Fibroblast of the aortic adventitia (primary cell): ENCODE data around the gene ATRNL1. TPM values are rescaled to one million over a fixed set of nuclear protein-coding genes. Genes with fewer than 3 reads are reported as not detected.

ENCODE experiments used
- DNase-seq: peaks from one replicate; pipeline ENCODE4 v3.0.0-alpha.2; 2010; ENCODE audit warnings: low read depth
- H3K4me3 ChIP-seq: 2 replicates; pipeline ENCODE4 v1.5.1; 2011; ENCODE audit warnings: low read depth, mild to moderate bottlenecking, control low read depth, low read length, moderate library complexity
- total RNA-seq: library from RNA; depleted of rRNA; stranded (reverse); fragments of >200 nt; gene quantifications from 2 replicates; pipeline ENCODE4 v1.2.3, GENCODE V29; 2012; ENCODE audit warnings: low replicate concordance
- TF ChIP-seq, protein P1 (sequence below): IDR thresholded peaks from 2 replicates; pipeline ENCODE4 v1.5.1; 2011; ENCODE audit warnings: mild to moderate bottlenecking, low read length, control low read depth, inconsistent platforms; ENCODE audit not compliant: insufficient read depth

ATRNL1 gene
- total RNA-seq, 1 donor = 1.9 TPM

DNA sequence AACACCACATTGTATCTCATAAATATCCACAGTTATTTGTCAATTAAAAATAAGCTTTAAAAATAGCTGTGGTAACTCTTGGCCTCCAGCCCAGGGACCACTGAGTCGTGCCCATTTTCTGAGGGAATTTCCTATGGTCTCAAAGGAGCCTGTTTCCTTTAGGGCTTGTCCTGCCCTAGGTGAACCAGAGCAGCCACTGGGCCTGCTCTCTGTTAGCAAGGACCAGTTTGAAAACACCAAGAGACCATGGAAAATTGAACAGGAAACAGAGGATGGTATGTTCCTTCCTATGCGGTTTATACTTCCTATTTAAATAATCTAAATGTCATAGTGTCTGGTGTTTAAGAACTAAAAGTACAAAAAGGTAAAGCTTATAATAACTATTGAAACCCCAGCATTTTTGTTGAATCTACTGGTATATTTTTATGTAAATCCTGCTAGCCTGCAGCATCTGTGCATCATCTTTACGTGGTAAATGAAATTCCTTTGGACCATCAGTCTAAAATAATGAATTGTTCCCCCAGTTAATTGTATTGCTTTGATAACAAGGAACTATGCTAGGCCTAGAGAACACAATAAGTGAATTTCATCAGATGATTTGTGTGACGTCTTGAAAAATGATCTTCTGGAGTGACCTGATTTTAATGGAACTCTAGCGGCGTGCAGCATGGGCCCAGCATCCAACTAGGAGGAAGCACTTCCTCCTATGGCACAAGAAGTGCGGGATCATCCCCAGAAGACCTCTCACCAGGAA lies 846.1 kb downstream of the ATRNL1 start:
- TF ChIP-seq, protein P1, sequence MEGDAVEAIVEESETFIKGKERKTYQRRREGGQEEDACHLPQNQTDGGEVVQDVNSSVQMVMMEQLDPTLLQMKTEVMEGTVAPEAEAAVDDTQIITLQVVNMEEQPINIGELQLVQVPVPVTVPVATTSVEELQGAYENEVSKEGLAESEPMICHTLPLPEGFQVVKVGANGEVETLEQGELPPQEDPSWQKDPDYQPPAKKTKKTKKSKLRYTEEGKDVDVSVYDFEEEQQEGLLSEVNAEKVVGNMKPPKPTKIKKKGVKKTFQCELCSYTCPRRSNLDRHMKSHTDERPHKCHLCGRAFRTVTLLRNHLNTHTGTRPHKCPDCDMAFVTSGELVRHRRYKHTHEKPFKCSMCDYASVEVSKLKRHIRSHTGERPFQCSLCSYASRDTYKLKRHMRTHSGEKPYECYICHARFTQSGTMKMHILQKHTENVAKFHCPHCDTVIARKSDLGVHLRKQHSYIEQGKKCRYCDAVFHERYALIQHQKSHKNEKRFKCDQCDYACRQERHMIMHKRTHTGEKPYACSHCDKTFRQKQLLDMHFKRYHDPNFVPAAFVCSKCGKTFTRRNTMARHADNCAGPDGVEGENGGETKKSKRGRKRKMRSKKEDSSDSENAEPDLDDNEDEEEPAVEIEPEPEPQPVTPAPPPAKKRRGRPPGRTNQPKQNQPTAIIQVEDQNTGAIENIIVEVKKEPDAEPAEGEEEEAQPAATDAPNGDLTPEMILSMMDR = no peak
- no peak overlapping the region for H3K4me3 ChIP-seq
- DNase-seq = no peak

DNA sequence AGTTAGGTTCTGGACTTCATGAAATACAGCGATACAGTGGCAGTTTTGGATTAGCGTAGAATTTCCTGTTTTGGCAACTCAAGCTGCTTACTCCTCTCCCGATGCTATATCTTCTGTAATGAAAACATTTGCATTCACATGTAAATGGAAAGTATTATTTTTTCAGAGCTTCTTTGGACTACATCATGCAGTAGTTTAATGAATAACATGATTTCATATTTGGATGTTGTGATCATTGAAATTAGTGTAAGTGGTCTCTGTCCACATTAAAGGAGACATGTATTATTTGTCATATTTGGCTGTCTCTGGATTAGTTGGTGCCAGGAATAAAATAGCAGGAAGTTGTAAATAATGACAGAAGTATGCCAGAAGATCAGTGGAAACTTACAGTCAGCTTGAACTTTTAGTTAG lies 848.2 kb downstream of the ATRNL1 start:
- TF ChIP-seq, protein P1 = no peak
- H3K4me3 ChIP-seq = no peak overlapping the region
- no peak for DNase-seq

DNA sequence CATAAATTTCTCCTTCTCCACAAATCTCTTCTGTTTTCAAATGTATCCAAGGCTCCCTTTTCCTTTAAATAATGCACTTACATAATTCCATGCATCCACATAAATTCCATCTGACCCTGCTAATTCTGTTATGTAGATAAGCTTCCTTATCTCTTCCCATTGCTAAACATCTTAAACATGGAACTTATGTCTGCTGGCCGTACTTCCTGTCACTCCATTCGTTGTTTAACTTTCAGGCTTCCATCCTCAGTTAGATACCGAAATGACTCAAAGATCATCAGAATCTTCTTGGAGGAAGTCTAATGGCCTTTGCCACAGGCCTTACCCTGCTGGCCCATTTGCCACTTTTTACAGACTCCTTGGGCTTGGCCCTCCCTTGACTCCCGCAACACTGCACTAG lies 848.9 kb downstream of the ATRNL1 start:
- DNase-seq = no peak
- TF ChIP-seq, protein P1 = no peak
- H3K4me3 ChIP-seq = no peak overlapping the region

DNA sequence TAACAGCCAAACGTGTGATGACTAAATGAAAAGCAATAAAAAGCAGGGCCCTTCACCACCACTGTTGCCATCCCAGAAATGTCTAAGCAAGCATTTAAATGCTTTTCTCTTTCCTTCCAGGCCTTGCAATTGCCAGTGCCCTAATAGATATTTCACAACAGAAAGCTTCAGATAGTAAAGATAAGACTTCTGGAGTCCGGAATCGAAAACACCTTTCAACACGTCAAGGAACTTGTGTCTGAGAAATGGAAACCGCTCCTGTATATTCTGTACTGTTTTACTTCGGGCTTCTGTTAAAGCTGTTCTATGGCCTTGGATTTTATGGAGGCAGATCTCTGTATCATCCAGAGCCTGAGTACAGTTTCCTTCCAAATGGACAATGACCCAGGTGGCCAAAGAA lies 851.4 kb downstream of the ATRNL1 start:
- TF ChIP-seq, protein P1 = no peak

DNA sequence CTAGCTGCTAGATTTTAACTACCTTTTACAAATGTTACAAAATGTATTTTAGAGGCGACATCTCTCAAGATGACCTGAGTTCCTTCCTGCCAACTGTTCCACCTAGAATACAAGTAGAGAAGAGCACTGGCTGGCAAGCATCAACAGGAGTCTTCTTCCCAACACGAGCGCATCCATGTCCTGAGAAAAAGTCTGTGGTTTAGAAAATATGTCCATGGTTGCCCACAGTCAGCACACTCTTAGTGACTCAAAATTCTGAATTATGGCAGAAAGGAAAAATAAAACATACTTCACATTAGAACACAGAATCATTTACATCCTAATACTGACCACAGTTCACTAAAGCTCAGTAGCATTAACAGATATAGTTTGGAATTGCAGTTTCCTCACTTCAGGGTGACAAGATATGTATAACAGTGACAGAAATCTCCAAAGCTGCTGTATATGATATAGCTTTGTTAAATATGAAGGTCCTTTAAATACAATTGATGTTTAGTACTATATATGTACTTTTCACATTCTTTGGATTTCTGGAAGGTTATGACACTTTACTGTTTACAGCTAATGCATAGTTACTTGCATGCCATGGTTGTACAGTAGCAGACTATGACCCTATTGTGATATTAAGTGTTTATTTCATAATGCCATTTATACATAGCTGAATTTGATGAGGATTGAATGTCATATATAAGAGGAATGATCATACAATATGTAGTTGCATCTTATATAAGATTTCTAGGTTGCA lies 852.7 kb downstream of the ATRNL1 start:
- DNase-seq = no peak
- TF ChIP-seq, protein P1 = no peak
- no peak overlapping the region for H3K4me3 ChIP-seq

More for the DNA sequence above, 851.4 kb downstream of the ATRNL1 start:
- no peak for DNase-seq
- H3K4me3 ChIP-seq = no peak overlapping the region

DNA sequence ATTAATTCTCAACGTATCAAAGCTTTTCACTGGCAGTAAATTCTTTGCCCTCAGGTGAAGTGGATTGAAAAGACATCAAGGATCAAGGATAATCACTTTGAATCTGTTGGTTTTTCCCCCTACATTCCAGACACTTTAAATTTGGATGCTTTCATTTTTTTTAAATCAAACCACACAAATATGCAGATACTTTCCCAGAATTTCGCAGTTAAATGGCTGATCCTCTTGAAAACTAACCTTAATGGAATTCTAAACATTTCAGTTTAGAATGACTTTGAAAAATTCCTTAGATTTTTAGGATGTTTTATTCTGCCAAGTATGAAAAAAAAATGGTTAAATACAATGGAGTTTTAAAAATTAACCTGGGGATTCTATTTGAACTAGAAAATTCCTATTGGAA lies 853.9 kb downstream of the ATRNL1 start:
- no peak overlapping the region for H3K4me3 ChIP-seq
- peak; percentile 77 for DNase-seq
- TF ChIP-seq, protein P1 = no peak
